HepG2 (cell line): ENCODE results near the gene AIF1. TPM values are rescaled to one million over a fixed set of nuclear protein-coding genes. Genes with fewer than 3 reads are reported as not detected.

Experiments used
- ATF7-NPFF ChIP-seq: sonication (generic); formaldehyde crosslinking; IDR thresholded peaks from 2 replicates; pipeline ENCODE4 v1.8.1; 2023; ENCODE audit warnings: mild to moderate bottlenecking, low read depth, missing genetic modification reagents, moderate library complexity
- CAMTA2 ChIP-seq: sonication (generic); formaldehyde crosslinking; IDR thresholded peaks from 2 replicates; pipeline ENCODE4 v1.4.0; 2020; ENCODE audit warnings: mild to moderate bottlenecking, missing genetic modification reagents, borderline replicate concordance
- ELK4 ChIP-seq: sonication (generic); formaldehyde crosslinking; IDR thresholded peaks from 2 replicates; pipeline ENCODE4 v1.9.0; 2021; ENCODE audit warnings: missing genetic modification reagents, borderline replicate concordance
- FOXK2 ChIP-seq: fragments of 450-650 bp; IDR thresholded peaks from 2 replicates; pipeline ENCODE4 v1.6.1; 2016
- KAT8 ChIP-seq: IDR thresholded peaks from 2 replicates; pipeline ENCODE4 v1.6.1; 2016; ENCODE audit warnings: missing genetic modification reagents, missing compliant biosample characterization
- MYC ChIP-seq: sonication (generic); formaldehyde crosslinking; IDR thresholded peaks from 2 replicates; pipeline ENCODE4 v1.9.0; 2021; ENCODE audit warnings: missing genetic modification reagents, borderline replicate concordance
- TCF7 ChIP-seq: sonication (generic); IDR thresholded peaks from 2 replicates; pipeline ENCODE4 v1.6.1; 2016; ENCODE audit warnings: antibody characterized with exemption, low read depth
- TOPORS ChIP-seq: sonication (generic); formaldehyde crosslinking; IDR thresholded peaks from 2 replicates; pipeline ENCODE4 v1.8.0; 2023; ENCODE audit warnings: mild to moderate bottlenecking, missing genetic modification reagents
- ZBTB40 ChIP-seq, 2 experiments: fragments of 450-650 bp in 1 of 2; sonication (generic) in 1 of 2; formaldehyde crosslinking in 1 of 2; IDR thresholded peaks; 2 replicates each; pipeline versions ENCODE4 v1.6.1 to v1.8.0; 2016 to 2022; ENCODE audit warnings: antibody characterized with exemption in 1 of 2, mild to moderate bottlenecking in 1 of 2, missing genetic modification reagents in 1 of 2
- ZC3H13 ChIP-seq: sonication (generic); formaldehyde crosslinking; IDR thresholded peaks from 2 replicates; pipeline ENCODE4 v1.8.1; 2023; ENCODE audit warnings: mild to moderate bottlenecking, missing genetic modification reagents, moderate library complexity
- ZNF256 ChIP-seq: sonication (generic); formaldehyde crosslinking; conservative IDR thresholded peaks from 2 replicates; pipeline ENCODE4 v1.4.0; 2020; ENCODE audit warnings: missing genetic modification reagents
- ZNF503 ChIP-seq: sonication (generic); formaldehyde crosslinking; IDR thresholded peaks from 2 replicates; pipeline ENCODE4 v1.4.0; 2020; ENCODE audit warnings: missing genetic modification reagents
- polyA plus RNA-seq, 8 experiments: library from polyadenylated mRNA; depleted of rRNA in 3 of 8; stranded (reverse) in 7 of 8; unstranded in 1 of 8; fragments of >200 nt; fragmentation: Illumina TruSeq in 4 of 8; extraction: Trizol in 4 of 8; gene quantifications; 2 replicates each; pipeline versions ENCODE4 v1.2.1 to v1.2.3, GENCODE V29; 2011 to 2016; ENCODE audit warnings: low read depth in 4 of 8, missing spikeins in 1 of 8, mixed read lengths in 1 of 8; ENCODE audit not compliant: insufficient read depth in 1 of 8
- total RNA-seq, 5 experiments: library from RNA; depleted of rRNA; stranded (reverse); fragments of >200 nt; fragmentation: Illumina TruSeq; extraction: Trizol; gene quantifications; 2 replicates each; pipeline ENCODE4 v1.2.3, GENCODE V29; 2016; ENCODE audit warnings: low read depth in 1 of 5

AIF1 gene
- total and polyA plus RNA-seq, 2 of the 13 experiments (the other 11 are each of a cell fraction or from before 2014, with no cell fraction given): 1.5 TPM; not detected in 1

GRCh38 chr6:31580807-31581433 is 34.1 kb upstream of the AIF1 start (continued):
- TF ChIP-seq TCF7 (no peak), ELK4 (no peak), ZNF503 (CRISPR knock-in tag) (no peak), FOXK2 (no peak), ATF7-NPFF (CRISPR knock-in tag) (no peak), ZC3H13 (CRISPR knock-in tag) (peak; percentile 22; the same call in 1 of the 2 replicates), CAMTA2 (no peak; the same call in 1 of the 2 replicates), TOPORS (CRISPR knock-in tag) (0 out of 2 replicates have a peak, but pooled peaks have one; percentile 55), KAT8 (CRISPR knock-in tag) (peak; percentile 75), MYC (CRISPR knock-in tag) (peak; percentile 76), ZNF256 (CRISPR knock-in tag) (no peak), ZBTB40 (IDR thresholded peaks at IDR 0.05) (no peak), ZBTB40 (CRISPR knock-in tag; IDR thresholded peaks at IDR 0.05) (peak; percentile 43; the same call in 1 of the 2 replicates)
